GM15510 (cell line): ENCODE results near the gene SDC3.

Experiments
- POLR2A ChIP-seq: IDR thresholded peaks from 3 replicates; pipeline ENCODE4 v1.6.1; 2011; ENCODE audit warnings: borderline replicate concordance; ENCODE audit not compliant: insufficient read length; ENCODE audit errors: extremely low read depth

The SDC3 gene

DNA sequence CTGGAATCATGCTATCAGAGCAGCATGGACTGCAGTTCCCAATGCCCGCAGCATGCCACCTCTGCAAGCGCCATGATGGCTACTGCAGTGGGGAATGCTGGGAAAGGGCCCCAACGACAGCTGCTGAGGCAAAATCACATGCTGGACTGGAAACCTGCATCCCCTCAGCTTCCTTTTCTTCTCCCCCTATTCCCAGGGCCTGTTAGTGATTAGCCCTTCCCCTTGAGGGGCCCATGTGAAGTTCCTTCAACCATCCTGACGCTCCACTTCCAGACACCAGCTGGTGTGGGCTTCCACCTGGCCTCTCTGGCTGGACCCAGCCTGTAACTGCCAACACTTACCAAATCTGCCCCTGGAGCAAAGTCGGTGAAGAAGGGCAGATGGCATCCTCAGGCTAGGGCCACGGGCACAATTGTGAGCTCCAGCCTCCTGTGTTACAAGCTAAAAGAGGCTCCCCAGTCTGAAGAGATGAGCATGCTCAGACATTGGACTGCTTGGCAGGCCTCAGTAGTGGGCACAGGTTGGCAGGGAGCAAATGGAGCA, 22.1 kb upstream of the SDC3 start:
- TF ChIP-seq POLR2A, result no peak

- no peak for TF ChIP-seq POLR2A
Measured at GRCh38 chr1:30929944-30930525, 21.5 kb upstream of the SDC3 start.

DNA sequence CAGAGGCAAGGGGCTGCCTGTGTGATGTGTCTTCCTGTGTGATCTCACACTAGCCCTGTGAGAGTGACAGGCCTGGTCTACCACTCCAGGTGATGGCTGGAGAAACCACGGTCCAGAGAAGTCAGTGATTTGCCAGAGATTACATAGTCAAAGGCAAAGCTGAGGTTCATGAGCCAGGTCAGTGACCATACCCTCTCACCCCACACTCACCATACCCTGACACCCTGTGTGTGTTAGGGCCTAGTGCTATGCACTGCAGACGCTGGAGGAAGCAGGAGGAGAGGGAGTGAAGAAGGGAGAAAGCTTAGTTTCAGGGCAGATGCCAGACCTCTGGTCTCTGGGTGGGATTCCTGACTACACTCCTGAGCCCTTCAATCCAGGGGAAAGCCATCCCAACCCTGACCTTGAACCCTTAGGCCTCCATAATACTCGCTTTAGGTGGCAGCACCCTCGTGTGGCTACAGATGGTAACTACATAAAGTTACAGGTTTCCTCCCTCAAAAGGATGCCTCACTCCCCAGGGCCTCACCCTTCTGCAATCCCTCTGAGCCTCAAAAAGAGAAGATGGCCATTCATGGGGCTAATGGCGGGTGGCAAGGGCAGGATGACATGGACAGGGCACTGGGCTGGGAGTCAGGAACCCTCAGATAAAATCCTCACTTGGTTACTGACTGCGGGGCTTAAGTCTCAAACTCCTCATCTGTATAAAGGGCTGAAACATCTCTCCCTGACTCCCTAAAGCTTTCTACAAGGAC, 20.8 kb upstream of the SDC3 start:
- TF ChIP-seq POLR2A, result no peak

DNA sequence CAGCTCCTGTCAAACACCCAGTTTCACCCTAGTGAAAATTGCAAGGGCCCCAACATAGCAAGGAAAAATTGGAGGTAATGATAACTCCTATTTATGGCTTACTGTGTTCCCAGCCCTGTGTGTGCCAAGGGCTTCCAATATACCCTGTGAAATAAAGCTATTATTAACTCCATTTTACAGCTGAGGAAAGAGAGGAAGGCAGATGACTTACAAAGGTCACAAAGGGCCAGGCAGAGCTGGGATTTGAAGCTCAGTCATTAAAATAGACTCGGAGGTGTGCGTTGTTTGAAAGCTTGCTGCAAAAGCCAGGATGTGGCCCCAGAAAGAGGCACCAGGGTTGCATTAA, 20.2 kb upstream of the SDC3 start:
- TF ChIP-seq POLR2A, result no peak

DNA sequence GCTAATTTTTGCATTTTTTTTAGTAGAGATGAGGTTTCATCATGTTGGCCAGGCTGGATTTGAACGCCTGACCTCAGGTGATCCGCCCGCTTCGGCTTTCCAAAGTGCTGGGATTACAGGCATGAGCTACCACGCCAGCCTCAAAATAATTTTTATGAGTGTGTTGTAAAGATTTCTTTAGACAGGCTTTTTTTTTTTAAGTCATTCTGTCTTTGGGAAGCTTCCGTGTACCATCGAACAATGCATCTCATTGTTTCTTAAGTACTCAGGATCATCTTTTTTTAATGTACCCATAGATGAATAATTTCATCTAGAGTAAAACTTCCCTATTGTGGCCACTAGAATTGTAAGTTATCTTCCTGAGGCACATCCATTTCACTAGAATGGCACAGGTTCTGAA, 19.6 kb upstream of the SDC3 start:
- TF ChIP-seq POLR2A, result no peak

GRCh38 chr1:30927448-30927847, 18.9 kb upstream of the SDC3 start:
- no peak for TF ChIP-seq POLR2A

- no peak for TF ChIP-seq POLR2A
Measured at GRCh38 chr1:30923597-30923996, 15.0 kb upstream of the SDC3 start.

DNA sequence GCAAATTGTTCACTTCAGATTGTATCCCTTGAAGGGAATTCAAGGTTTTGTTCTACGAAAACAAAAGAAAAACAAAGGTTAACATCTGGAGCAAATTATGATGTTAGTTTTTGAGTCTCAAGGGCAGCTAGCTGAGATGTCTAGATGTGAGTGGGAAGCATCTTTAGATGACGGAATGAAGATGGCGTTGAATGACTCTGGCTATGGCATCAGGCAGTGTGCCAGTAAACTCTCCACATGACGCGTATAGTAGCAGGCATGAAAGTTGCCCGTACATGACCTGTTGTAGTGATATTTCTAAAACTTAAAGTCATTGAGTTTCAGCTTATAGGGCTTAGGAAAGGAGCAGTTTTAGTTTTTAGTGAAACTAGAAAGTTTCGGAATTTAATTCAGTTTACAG, 12.3 kb upstream of the SDC3 start:
- no peak for TF ChIP-seq POLR2A

GRCh38 chr1:30919025-30919881, 10.7 kb upstream of the SDC3 start:
- TF ChIP-seq POLR2A, result no peak

- no peak for TF ChIP-seq POLR2A
Measured at GRCh38 chr1:30916296-30916695, 7.7 kb upstream of the SDC3 start.

DNA sequence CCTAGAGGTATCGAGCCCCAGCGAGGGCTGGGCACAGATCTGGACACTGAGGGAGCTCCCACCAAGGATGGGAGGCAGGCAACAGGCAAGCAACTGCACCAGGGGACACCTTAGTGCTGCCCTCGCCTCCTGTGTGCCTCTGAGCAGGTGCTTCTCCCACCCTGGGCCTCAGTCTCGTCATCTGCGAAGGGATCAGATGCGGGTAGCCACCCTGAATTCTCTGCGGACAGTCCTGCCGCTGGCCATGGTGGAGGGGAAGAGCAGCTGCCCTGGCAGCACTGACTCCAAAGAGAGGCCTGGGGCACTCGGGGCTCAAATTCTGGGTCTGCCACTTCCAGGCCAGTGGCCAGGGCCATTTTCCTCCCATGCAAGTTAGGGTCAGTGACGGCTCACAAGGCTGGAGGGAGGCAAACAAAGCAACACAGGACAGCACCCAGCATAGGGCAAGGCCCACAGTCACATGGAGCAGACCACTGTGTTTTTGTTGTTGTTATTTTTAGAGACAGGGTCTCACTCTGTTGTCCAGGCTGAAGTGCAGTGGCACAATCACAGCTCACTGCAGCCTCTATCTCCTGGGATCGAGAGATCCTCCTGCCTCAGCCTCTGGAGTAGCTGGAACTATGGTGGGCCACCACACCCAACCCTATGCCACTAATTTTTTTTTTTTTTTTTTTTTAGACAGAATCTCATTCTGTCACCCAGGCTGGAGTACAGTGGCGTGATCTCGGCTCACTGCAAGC, 7.1 kb upstream of the SDC3 start:
- TF ChIP-seq POLR2A, result no peak

GRCh38 chr1:30914931-30915330, 6.4 kb upstream of the SDC3 start:
- no peak for TF ChIP-seq POLR2A

- no peak for TF ChIP-seq POLR2A
Measured at GRCh38 chr1:30914587-30914922, 6.0 kb upstream of the SDC3 start.

DNA sequence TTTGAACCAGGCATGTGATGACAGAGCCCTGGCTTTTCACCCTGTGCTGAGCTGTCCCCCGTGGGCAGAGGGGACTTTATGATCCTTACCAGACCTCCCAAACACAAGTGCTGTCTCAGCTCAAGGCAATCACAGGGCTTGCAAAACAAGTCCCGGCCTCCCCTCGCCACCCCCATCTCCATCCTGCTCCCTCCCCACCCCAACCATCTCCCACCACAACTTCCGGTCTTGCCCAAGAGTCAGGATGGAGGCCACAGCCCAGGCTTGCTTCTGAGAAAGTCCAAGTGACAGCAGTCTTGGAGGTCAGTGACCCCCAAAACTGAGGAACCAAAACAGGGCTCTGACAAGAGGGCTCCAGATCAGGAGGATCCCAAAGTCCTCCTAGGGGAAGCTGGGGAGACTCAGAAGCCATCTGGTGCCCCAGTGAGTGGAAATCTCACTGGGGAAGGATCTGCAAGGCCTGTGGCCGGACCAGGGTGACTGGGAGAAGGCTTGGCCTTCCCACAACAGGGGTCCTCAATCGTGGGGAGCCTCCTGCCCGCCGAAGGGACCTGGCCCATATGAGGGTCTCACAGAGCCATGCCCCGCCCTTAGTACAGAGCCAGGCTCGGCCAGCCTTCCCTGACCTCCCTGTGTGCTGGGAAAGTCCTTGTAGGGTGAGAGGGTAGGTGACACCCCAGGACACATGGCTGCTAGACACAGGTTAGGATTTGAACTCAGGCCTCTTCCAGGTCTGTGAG, 4.5 kb upstream of the SDC3 start:
- TF ChIP-seq POLR2A, result no peak
